Astrocyte (in vitro differentiated cells and primary cell): ENCODE measurements around the gene HAVCR2. TPM values are rescaled to one million over a fixed set of nuclear protein-coding genes. Genes with fewer than 3 reads are reported as not detected.
A peak's percentile ranks its signal among the peaks of the same experiment; 100 is the strongest.

Experiments
- DNase-seq: peaks from one replicate; pipeline ENCODE4 v3.0.0-alpha.2; 2010; ENCODE audit warnings: low read depth
- FAIRE-seq: peaks from 2 replicates; lab custom pipeline; 2011; peaks lifted over from hg19 to GRCh38; lab: Jason Lieb, UNC
- H2AFZ ChIP-seq: 2 replicates; pipeline ENCODE4 v1.6.0; 2012; ENCODE audit warnings: low read depth, low read length, inconsistent platforms
- H3K27ac ChIP-seq: 2 replicates; pipeline ENCODE4 v1.5.1; 2011; ENCODE audit warnings: low read depth, low read length, inconsistent platforms
- H3K27me3 ChIP-seq: 2 replicates; pipeline ENCODE4 v1.6.0; 2011; ENCODE audit warnings: low read length, inconsistent platforms; ENCODE audit not compliant: insufficient read depth
- H3K36me3 ChIP-seq: 2 replicates; pipeline ENCODE4 v1.5.1; 2011; ENCODE audit warnings: low read length, inconsistent platforms; ENCODE audit not compliant: insufficient read depth
- H3K4me1 ChIP-seq: 2 replicates; pipeline ENCODE4 v1.5.1; 2011; ENCODE audit warnings: low read length, inconsistent platforms; ENCODE audit not compliant: insufficient read depth
- H3K4me2 ChIP-seq: 2 replicates; pipeline ENCODE4 v1.6.0; 2012; ENCODE audit warnings: low read length, inconsistent platforms
- H3K4me3 ChIP-seq: 2 replicates; pipeline ENCODE4 v1.5.1; 2011; ENCODE audit warnings: low read depth, mild to moderate bottlenecking, low read length, inconsistent platforms; ENCODE audit not compliant: insufficient read depth
- H3K79me2 ChIP-seq: 2 replicates; pipeline ENCODE4 v1.6.0; 2012; ENCODE audit warnings: mild to moderate bottlenecking, low read length, inconsistent platforms; ENCODE audit not compliant: insufficient read depth
- H3K9ac ChIP-seq: 2 replicates; pipeline ENCODE4 v1.6.0; 2012; ENCODE audit warnings: mild to moderate bottlenecking, low read length, inconsistent platforms
- H3K9me3 ChIP-seq: 2 replicates; pipeline ENCODE4 v1.5.1; 2012; ENCODE audit warnings: low read depth, mild to moderate bottlenecking, low read length, inconsistent platforms; ENCODE audit not compliant: insufficient read depth
- H4K20me1 ChIP-seq: 2 replicates; pipeline ENCODE4 v1.6.0; 2012; ENCODE audit warnings: low read length, inconsistent platforms; ENCODE audit not compliant: insufficient read depth
- H3K27ac Mint-ChIP-seq: one replicate; pipeline ENCODE4 v1.8.0; 2021; ENCODE audit warnings: mild to moderate bottlenecking, mixed read lengths; ENCODE audit not compliant: unreplicated experiment
- H3K27me3 Mint-ChIP-seq: one replicate; pipeline ENCODE4 v1.8.0; 2021; ENCODE audit warnings: low read depth, mixed read lengths; ENCODE audit not compliant: unreplicated experiment
- H3K36me3 Mint-ChIP-seq: one replicate; pipeline ENCODE4 v1.8.0; 2021; ENCODE audit warnings: low read depth, mixed read lengths; ENCODE audit not compliant: unreplicated experiment
- H3K4me1 Mint-ChIP-seq: one replicate; pipeline ENCODE4 v1.8.0; 2021; ENCODE audit warnings: low read depth, mixed read lengths; ENCODE audit not compliant: unreplicated experiment
- H3K4me3 Mint-ChIP-seq: one replicate; pipeline ENCODE4 v1.8.0; 2021; ENCODE audit warnings: mild to moderate bottlenecking, moderate library complexity, mixed read lengths; ENCODE audit not compliant: unreplicated experiment
- H3K9me3 Mint-ChIP-seq: one replicate; pipeline ENCODE4 v1.8.0; 2021; ENCODE audit warnings: mild to moderate bottlenecking, mixed read lengths; ENCODE audit not compliant: unreplicated experiment
- CTCF ChIP-seq: IDR thresholded peaks from 2 replicates; pipeline ENCODE4 v1.5.1; 2011; ENCODE audit warnings: low read depth, mild to moderate bottlenecking, inconsistent platforms, low read length, moderate library complexity; ENCODE audit not compliant: insufficient read depth
- EZH2 ChIP-seq: IDR thresholded peaks from 2 replicates; pipeline ENCODE4 v1.6.1; 2012; ENCODE audit warnings: mild to moderate bottlenecking, low read length, inconsistent platforms; ENCODE audit not compliant: insufficient read depth
- total RNA-seq: library from RNA; stranded (reverse); gene quantifications from 2 replicates; pipeline ENCODE4 v1.2.1, GENCODE V29; 2021

The HAVCR2 gene
- total RNA-seq, 1 donor from 2014 or later: 7.4 TPM

GRCh38 chr5:157046041-157046440 is 62.8 kb downstream of the HAVCR2 start:
- H2AFZ ChIP-seq: peak overlapping the region; percentile 34
- H3K27ac ChIP-seq: no peak overlapping the region
- H3K4me2 ChIP-seq: peak overlapping the region; percentile 8
- FAIRE-seq (no peak), DNase-seq (peak; percentile 16)
- H3K79me2 ChIP-seq: no peaks in the 10 kb centered on the region
- no peaks in the 10 kb centered on the region for H3K4me1 ChIP-seq
- Mint-ChIP-seq H3K4me3 (no peak overlapping the region), H3K27me3 (no peaks in the 10 kb centered on the region), H3K36me3 (no peaks in the 10 kb centered on the region), H3K9me3 (no peaks in the 10 kb centered on the region), H3K27ac (no peak overlapping the region), H3K4me1 (peaks cover 36% of the 10 kb centered on the region)
- no peak overlapping the region for H3K9ac ChIP-seq
- no peaks in the 10 kb centered on the region for H3K27me3 ChIP-seq
- H3K9me3 ChIP-seq: no peaks in the 10 kb centered on the region
- TF ChIP-seq EZH2 (no peak), CTCF (no peak)
- no peak overlapping the region for H3K4me3 ChIP-seq
- H4K20me1 ChIP-seq: no peaks in the 10 kb centered on the region
- H3K36me3 ChIP-seq: no peaks in the 10 kb centered on the region

- Mint-ChIP-seq H3K4me3 (no peak overlapping the region), H3K9me3 (no peaks in the 10 kb centered on the region), H3K36me3 (no peaks in the 10 kb centered on the region), H3K27ac (no peak overlapping the region), H3K27me3 (no peaks in the 10 kb centered on the region), H3K4me1 (peaks cover 31% of the 10 kb centered on the region)
- no peaks in the 10 kb centered on the region for H3K79me2 ChIP-seq
- H4K20me1 ChIP-seq: no peaks in the 10 kb centered on the region
- H3K4me3 ChIP-seq: no peak overlapping the region
- no peaks in the 10 kb centered on the region for H3K4me1 ChIP-seq
- DNase-seq (no peak), FAIRE-seq (no peak)
- H3K4me2 ChIP-seq: peak overlapping the region; percentile 8
- H2AFZ ChIP-seq: peak overlapping the region; percentile 34
- TF ChIP-seq EZH2: no peak
- no peak for TF ChIP-seq CTCF
- no peaks in the 10 kb centered on the region for H3K27me3 ChIP-seq
- H3K36me3 ChIP-seq: no peaks in the 10 kb centered on the region
- no peak overlapping the region for H3K27ac ChIP-seq
- H3K9ac ChIP-seq: no peak overlapping the region
- H3K9me3 ChIP-seq: no peaks in the 10 kb centered on the region
These were observed 63.2 kb downstream of the HAVCR2 start for GRCh38 chr5:157045601-157046000.

GRCh38 chr5:157038568-157039187 is 70.2 kb downstream of the HAVCR2 start:
- no peak overlapping the region for H3K4me2 ChIP-seq
- H3K4me3 Mint-ChIP-seq: no peak overlapping the region
- H3K27ac ChIP-seq: no peak overlapping the region
- H3K4me3 ChIP-seq: no peak overlapping the region
- no peak for FAIRE-seq
- peak overlapping the region; percentile 59 for H3K27ac Mint-ChIP-seq
- peaks cover 19% of the 10 kb centered on the region for H3K4me1 Mint-ChIP-seq
- TF ChIP-seq EZH2 (no peak), CTCF (no peak)
- H3K79me2 ChIP-seq: no peaks in the 10 kb centered on the region
- H2AFZ ChIP-seq: no peak overlapping the region
- H3K36me3 ChIP-seq: no peaks in the 10 kb centered on the region
- H3K4me1 ChIP-seq: no peaks in the 10 kb centered on the region
- no peaks in the 10 kb centered on the region for H3K27me3 Mint-ChIP-seq
- peaks cover 2% of the 10 kb centered on the region for H3K36me3 Mint-ChIP-seq
- no peak overlapping the region for H3K9ac ChIP-seq
- no peaks in the 10 kb centered on the region for H4K20me1 ChIP-seq
- H3K27me3 ChIP-seq: no peaks in the 10 kb centered on the region
- H3K9me3 Mint-ChIP-seq: peaks cover 2% of the 10 kb centered on the region
- no peak for DNase-seq
- no peaks in the 10 kb centered on the region for H3K9me3 ChIP-seq
